Measurements from ENCODE around the gene FASTK. TPM values are rescaled to one million over a fixed set of nuclear protein-coding genes. Genes with fewer than 3 reads are reported as not detected.
"Not testable (repeated sequence)": the region's sequence is repeated elsewhere in the genome, so short reads cannot be mapped to it uniquely, and the experiment has no call there.

FASTK gene
- total RNA-seq, 4 donors from 2014 or later, result 43.0 to 83.6 (median 75.9) TPM

GRCh38 chr7:151043959-151044358 is 36.6 kb downstream of the FASTK start:
- Histone ChIP-seq H3K36me3 (peaks cover 0 to 48% (median 8%) of the 10 kb centered on the region in 3 donors), H3K27me3 (no peaks in the 10 kb centered on the region), H3K4me1 (peaks cover 5 to 24% (median 15%) of the 10 kb centered on the region in 3 donors), H3K4me3 (no peak overlapping the region), H3K9me3 (no peaks in the 10 kb centered on the region), H3K27ac (no peak overlapping the region)
- TF ChIP-seq CTCF (IDR thresholded peaks at IDR 0.05) (no peak), POLR2A (IDR thresholded peaks at IDR 0.05) (no peak)
- 91% methylated on average over 8 of the region's 20 CpGs; no CpG with 5 or more reads in 1 of the 2 donors for WGBS, 2 donors
- intact Hi-C loops (cut with DNase I), result no loop called here
- no peak for DNase-seq

GRCh38 chr7:151043449-151043848 is 37.2 kb downstream of the FASTK start:
- H3K4me3 ChIP-seq; intact Hi-C loops (cut with DNase I); H3K27me3 ChIP-seq; DNase-seq; H3K9me3 ChIP-seq; H3K27ac ChIP-seq: not testable (repeated sequence)
- H3K36me3 ChIP-seq, result peaks cover 0 to 48% (median 8%) of the 10 kb centered on the region in 3 donors
- 85 to 86% methylated on average over 7 to 10 of the region's 10 CpGs for WGBS, 2 donors
- H3K4me1 ChIP-seq, result peaks cover 8 to 29% (median 20%) of the 10 kb centered on the region in 3 donors

GRCh38 chr7:151040616-151041375 is 39.8 kb downstream of the FASTK start:
- TF ChIP-seq POLR2A (IDR thresholded peaks at IDR 0.05), result no peak
- no peak for TF ChIP-seq CTCF (IDR thresholded peaks at IDR 0.05)
- WGBS, 2 donors, result 91 to 92% methylated on average over 9 of the region's 30 CpGs
- peaks cover 9 to 68% (median 15%) of the 10 kb centered on the region in 3 donors for H3K36me3 ChIP-seq
- H3K27ac ChIP-seq, result no peak overlapping the region
- no peaks in the 10 kb centered on the region for H3K9me3 ChIP-seq
- no peaks in the 10 kb centered on the region for H3K27me3 ChIP-seq
- no peak overlapping the region for H3K4me3 ChIP-seq
- peaks cover 8 to 19% (median 16%) of the 10 kb centered on the region in 3 donors for H3K4me1 ChIP-seq
- intact Hi-C loops (cut with DNase I), result no loop called here
- DNase-seq, result no peak

- peaks cover 16 to 68% (median 18%) of the 10 kb centered on the region in 3 donors for H3K36me3 ChIP-seq
- no peak for TF ChIP-seq CTCF (IDR thresholded peaks at IDR 0.05)
- no peak for TF ChIP-seq POLR2A (IDR thresholded peaks at IDR 0.05)
- intact Hi-C loops (cut with DNase I), result no loop called here
- no peak for DNase-seq
- no peaks in the 10 kb centered on the region for H3K9me3 ChIP-seq
- peaks cover 8 to 19% (median 16%) of the 10 kb centered on the region in 3 donors for H3K4me1 ChIP-seq
- peak overlapping the region in 2 of 4 donors; percentile 2 to 62 for H3K27ac ChIP-seq
- 33 to 69% methylated on average over 4 to 9 of the region's 18 CpGs for WGBS, 2 donors
- no peak overlapping the region for H3K4me3 ChIP-seq
- H3K27me3 ChIP-seq, result no peaks in the 10 kb centered on the region
Measured at GRCh38 chr7:151039850-151040548, 40.6 kb downstream of the FASTK start.

DNA sequence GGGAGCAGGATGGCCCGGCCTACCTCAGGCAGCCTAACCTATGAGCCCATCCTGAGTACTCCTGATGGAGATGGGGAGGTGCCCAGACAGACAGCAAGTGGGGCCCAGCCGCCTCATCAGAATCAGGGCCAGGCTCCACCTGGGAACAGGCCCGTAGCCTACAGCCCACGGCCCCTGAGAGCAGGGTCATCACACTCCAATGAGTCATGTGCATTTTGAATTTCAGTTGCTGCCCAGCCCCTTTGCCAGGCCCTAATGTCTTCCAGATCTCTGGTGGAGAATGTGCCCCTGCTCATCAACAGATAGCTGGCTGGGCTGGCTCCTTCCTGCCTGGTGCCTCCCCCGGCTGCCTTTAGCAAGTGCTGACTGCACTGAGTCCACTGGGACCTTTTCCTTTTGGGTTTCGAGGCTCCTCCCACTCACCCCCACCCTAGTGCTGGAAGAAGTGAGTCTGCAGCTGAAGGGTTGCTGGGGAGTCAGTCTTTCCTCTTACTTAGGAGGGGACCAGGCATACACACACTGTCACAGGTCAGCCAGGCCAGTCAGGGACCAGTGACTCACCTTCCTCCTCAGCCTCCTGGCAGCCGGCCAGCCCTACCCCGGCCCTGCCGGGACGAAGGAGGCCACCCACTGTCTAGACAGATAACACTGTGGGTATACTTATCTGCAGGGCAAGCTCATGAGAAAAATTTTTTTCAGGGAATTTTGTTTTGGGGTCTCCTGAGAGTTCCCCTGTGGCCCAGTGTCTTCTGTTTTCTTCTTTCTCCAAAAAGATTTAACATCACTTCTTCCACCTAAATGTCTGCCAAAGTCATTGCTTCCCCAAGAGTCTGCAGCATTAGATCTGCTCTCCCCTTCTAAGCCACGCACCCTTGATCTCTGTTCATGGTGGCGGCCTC is 41.4 kb downstream of the FASTK start:
- Histone ChIP-seq H3K9me3 (no peaks in the 10 kb centered on the region), H3K27ac (peak overlapping the region; percentile 16 to 62 (median 46)), H3K4me3 (no peak overlapping the region), H3K4me1 (peaks cover 8 to 19% (median 16%) of the 10 kb centered on the region in 3 donors), H3K27me3 (no peaks in the 10 kb centered on the region), H3K36me3 (peaks cover 16 to 68% (median 18%) of the 10 kb centered on the region in 3 donors)
- WGBS, 2 donors, result 23 to 67% methylated on average over 5 to 7 of the region's 12 CpGs
- no peak for DNase-seq
- TF ChIP-seq POLR2A (IDR thresholded peaks at IDR 0.05), result no peak
- no peak for TF ChIP-seq CTCF (IDR thresholded peaks at IDR 0.05)
- intact Hi-C loops (cut with DNase I), result no loop called here
